Kasumi-1 (cell line): ENCODE measurements around the gene SORD.
"Not testable (repeated sequence)": the region's sequence is repeated elsewhere in the genome, so short reads cannot be mapped to it uniquely, and the experiment has no call there.

Experiments used
- DNase-seq, 2 experiments: peaks; one replicate each; lab custom pipeline; 2025; lab: John Stamatoyannopoulos, UW

SORD gene

DNA sequence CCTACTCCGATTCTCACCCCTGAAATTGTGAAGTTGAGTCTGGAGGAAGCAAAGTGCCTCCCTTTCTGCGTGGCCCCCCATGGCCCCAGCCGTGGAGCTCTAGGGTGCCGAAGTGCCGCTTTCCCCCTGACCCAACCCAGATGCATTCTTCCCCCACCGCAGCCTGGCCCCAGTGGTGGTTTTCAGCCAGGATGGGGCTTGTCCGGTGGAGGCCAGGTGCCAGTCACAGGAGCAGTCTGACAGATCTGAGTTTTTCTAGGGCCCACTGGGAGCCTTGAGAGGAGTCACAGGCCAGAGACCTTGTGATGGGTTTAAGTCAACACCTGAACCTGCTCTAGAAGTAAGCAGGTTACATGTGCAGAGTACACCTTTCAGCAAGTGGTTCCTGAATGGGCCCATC, 39.3 kb downstream of the SORD start:
- not testable (repeated sequence) for DNase-seq

DNA sequence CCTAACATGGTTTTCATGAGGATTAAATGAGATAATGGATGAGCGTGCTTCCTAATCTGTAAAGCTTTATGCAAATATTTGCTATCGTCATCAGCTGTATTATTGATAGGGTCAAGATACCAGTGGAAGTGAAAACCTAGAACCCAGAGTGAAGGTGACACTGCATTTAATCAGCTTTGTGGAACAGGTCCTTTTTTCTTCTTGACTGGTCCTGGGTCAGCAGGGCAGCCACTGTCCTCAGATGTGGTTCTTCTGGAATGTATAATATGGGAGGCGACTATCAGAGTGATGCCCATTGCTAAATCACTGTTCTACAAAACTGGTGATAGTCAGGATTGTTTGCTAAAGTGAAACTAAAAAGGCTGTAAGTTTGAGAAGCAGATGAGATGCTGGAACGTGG, 41.4 kb downstream of the SORD start:
- no peak for DNase-seq

DNA sequence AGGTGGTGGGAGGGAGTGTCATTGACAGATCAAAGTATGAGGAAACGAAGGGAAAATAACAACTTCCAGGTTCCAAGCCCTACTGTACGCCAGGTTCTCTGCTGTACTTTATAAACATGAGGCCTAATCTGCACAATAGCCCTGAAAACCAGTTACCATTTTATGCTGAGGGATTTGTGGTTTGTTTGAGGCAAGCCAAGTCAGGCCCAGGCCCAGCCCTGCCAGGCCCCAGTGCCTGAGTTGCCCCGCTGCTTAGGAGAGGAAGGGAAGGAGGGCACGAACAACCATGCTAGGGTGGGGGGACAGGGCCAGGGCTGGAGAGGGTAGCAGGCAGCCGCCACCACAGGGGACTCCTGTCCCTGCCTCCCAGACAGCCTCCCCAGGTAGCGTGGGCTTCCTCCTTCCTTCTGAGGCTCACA, 47.0 kb downstream of the SORD start:
- not testable (repeated sequence) for DNase-seq

DNA sequence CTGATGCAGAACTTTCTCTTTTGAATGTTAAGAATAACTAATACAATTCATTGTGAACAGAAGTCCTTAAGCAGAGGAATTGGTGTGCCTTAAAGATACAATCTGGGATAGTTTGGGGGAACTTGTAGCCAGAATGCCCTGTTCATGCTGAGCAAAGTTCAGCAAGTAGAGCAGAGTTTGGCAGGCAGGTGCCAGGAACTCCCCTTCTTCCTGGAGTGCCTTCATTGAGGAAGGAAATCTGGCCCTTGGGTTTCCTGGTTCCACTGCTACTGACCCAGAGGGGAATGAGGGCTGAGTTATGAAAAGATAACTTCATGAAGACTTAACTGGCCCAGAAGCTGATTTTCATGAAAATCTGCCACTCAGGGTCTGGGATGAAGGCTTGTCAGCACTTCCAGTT, 50.6 kb downstream of the SORD start:
- DNase-seq, result not testable (repeated sequence)

DNA sequence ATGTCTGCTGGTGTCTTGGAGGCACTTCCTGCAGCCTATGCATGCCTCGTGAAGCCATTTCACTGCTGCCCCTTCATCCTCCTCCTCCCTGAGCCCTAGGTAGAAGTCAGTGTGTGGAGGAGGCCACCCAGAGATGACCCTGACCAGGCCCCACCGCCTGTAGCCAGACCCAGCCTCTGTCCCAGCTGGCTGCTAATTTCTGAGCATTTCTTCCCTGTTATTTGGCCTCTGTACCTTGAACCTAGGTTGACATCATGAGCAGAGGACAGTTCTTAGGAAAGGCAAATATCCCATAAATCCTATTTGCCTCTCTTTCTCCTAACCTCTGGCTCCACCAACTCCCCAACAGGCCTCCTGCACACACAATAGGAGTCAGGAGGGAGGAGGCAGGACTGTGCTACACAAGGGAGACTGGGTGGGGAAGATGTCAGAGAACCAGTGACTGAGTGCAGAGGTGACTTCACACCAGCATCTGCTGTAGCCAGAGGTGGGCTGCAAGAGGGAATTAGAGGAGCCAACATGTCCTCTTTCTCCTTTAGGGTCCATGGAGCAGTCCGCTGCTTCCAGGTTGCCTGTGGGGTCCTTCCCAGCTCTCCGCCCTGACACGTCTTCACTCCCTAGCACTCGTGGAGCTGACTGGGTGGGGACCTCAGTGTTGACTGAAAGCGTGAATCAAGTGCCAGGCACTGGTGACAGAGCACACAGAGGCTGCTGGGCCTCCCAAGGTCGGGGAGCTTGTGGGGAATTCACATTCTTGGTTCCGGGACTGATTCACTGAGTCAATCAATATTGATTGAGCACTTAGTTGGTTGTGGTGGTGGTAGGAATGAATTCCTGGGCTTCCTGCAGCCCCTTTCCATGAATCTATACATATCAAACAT, 52.7 kb downstream of the SORD start:
- DNase-seq, result not testable (repeated sequence)

DNA sequence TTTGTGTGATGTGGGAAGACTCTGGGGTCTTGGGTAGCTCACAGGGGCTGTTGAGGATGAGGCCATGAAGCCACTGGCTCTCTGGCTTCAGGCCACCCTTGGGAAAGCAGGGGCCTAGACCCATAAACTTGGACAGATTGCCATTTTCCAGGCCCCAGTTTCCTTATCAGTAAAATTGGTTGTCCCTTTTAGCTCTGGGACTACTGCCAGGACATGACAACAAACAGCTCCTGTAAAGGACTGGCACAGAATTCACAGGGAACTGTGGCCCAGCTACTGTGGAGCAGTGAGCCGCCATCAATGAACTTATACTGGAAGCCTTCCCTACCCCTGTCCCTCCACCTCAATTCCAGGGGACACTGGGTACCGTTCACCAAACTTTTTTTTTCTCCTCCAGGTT, 54.4 kb downstream of the SORD start:
- not testable (repeated sequence) for DNase-seq

DNA sequence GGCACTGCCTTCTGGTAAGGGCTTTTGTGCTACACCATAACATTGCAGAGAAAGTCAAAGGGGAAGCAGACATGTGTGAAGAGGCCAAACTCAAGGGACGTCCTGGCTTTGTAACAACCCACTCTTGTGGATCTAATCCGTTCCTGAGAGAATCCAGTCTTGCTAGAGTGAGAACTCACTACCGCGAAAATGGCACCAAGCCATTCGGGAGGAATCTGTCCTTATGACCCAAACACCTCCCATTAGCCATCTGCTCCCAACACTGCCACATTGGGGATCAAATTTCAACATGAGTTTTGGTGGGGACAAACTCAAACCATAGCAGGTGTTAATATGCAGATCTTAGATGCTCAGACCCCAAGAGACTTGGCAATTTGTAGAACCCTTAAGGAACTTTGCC, 56.2 kb downstream of the SORD start:
- DNase-seq, result not testable (repeated sequence)

DNA sequence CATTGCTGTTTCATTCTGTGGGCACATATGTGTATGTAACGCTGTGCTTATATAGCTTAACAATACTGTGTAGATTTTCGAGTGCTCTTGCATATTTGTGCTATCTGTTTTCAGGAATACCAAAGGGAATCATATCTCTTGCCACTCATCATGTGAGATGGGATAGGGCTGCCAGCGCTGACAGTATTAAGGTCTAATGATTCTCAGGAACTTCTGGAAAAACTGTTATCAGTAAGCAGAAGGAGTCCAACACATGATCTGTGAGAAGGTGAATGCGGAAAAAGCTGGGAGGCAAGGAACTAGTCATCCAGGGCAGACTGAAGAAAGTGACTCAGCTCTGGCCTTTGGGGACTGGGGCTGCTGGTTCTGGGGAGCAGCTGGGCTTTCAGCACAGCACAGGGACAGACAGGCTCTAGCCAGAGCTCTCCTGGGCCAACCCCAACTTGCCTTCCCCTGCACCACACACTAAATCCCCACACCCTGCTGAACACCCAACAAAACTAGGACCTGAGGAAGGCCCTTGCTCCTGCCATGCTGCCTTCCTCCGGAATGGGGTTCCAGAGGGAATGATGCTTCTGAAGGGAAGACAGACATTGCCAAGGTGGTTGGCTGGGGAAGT, 56.7 kb downstream of the SORD start:
- DNase-seq, result not testable (repeated sequence)

DNA sequence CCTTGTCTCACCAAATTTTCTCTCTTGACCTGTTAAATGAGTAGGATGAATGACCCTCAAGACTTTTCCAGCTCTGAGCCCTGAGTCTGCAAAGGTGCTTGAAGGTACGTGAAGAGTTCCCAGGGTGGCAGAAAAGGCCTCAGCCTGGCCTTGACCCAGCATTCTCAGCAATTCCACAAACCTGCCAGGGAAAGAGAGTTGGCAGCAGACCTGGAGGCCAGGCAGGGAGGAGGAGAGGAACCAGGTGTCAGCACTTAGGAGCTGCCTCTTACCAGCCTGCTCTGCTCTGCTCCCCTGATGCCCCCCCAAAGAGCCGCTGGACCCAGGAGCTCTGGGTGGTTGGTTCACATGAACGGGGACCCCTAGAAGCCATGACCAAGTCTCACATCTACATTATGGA, 57.6 kb downstream of the SORD start:
- not testable (repeated sequence) for DNase-seq

DNA sequence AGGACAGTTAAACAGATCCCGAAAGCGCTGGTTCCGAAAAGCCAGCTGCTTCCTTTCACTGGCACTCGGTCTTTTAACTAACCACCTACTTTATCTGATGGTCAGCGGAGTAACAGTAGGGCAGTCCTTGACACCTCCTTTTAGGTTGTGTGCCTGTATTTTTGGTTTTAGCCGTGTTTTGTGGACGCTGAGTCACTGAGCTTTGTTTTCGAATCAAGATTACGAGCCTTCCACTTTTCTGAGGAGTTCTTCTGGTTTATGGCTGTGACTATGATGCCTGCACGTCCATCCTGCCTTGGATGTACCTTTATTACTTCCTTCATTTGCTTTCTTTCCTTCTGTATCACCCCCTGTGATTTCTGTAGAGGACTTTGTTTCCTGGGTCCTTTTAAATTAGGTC, 59.4 kb downstream of the SORD start:
- DNase-seq, result not testable (repeated sequence)

DNA sequence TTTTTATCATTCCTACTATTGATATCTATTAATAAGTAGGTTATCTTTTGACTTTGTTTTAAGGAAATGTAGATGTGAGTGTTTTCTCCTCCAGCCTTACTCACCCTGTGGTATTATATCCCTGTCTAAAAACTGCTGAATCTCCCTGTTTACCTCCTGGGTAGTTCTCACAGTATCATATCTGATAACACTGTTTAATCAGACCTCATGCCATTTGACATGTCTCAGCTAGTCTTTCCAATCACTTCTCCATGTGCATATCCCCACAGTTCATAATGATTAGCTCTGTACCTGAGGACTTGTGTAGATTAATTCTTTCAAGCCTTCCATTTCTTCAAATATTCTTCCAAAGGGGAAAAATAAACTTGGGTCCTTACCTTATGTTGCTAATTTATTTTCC, 60.2 kb downstream of the SORD start:
- DNase-seq, result no peak

DNA sequence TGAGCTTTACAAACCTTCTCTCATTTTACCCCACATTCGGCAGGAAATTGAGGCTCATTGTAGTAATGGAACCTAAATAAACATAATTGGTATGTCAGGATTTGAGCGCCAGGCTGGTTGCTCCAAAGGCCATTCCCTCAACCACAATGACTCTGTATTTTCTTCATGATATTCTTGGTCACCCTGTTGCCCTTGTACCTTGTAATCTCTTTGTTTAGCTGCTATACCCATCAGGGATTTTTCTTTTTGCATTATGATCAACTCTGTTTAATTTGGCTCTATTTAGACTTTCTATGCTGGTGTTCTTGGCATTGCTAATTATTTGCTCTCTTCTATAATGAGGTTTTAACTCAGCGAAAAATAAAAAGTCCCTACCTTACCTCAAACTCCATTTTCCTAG, 61.2 kb downstream of the SORD start:
- no peak for DNase-seq

DNA sequence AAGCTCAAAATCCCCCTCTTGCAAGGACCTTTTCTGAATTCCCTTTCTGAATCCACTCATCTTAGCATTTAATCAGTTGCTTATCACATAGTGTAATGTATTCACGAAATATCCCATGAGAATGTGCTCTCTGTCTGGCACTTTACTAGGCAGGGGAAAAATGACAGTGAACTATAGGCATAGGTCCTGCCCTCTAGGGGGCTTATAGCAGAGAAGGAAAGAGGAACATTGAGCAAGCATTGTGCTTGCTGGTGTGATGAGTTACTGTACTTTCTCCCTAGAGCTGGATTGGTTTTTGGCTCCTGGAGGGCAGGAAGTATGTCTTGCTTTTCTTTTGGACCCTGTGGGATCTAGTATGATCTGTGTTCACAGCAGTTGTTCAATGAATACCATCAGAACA, 64.5 kb downstream of the SORD start:
- peak; percentile 4 to 11 for DNase-seq

DNA sequence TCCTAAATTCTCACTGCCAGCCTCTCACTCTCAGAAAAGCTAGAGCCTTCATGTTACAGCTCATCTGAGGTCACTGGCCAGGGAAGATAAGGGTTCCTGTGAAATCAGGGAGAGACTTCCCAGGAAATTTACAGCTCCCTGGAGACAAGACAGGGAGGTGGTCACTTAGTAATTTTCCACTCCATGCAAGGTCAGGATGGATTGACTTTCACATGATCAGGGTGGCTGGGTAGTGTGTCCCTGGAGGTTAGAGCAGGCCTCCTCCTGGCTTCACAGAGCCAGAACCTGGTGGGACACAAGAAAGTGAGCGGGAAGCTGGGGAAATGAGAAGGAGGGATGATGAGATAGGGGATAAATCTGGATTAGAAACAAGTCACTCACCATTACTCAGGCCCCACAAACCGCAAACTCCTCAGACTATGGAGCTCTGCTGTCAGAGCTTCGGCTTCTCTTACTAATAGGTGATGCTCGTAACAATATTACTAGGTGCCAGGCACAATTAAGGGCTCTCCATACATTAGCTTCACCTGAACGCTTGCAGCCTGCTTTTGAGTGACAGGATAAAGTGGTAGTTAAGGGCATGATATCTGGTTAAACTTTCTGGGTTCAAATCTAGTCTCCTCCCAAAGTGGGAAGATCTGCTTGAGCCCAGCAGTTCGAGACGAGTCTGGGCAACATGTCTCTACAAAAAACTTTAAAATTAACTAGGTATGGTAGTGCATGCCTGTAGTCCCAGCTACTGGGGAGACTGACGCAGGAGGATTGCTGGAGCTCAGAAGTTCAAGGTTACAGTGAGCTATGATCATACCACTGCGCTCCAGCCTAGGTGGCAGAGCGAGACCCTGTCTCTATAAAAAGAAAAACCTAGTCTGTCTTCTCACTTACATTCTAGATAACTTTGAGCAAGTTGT, 66.1 kb downstream of the SORD start:
- DNase-seq, result no peak

DNA sequence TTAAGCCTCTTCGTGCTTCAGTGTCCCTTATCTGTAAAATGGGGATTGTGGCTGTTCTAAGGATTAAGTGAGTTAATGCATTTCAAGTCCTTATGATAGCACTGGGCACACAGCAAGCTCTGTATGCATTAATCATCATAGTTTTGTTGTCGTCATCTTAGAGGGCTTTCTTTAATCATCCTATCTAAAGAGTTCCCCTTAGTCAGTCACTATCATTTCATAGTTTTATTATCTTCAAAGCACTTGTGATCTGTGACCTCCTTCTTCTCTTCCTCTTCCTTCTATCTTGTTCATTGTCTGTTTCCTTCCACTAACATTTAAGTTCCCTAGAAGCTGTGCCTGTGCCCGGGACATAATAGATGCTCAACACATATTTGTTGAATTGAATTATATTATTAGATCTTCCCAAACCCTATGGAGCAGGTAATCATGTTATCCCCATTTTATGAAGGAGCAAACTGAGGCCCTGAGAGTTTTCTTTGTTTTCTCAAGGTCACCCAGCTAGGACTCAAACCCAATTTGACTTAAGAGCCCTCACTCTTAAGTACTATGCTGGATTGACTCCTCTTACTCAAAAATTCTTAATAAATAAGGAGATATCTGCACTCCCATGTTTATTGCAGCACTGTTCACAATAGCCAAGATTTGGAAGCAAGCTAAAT, 66.8 kb downstream of the SORD start:
- no peak for DNase-seq

DNA sequence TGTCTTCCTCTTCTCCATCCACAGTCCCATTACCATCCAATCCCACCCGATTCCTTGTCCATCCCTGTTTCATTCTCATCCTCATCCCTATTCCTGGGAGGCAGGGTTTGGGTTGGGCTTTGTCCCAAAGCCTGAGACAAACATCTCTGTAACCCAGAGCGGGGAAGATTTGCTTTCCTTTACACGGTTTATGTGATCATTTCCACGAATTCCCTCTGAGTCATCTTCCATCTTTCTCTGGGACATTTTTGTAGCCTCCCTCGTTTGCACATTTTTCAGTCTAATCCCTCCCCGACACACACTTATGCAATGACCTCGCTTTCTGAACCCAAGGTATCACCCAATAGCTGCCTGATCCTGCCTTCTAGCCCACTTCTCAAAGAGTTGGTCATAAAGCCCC, 68.2 kb downstream of the SORD start:
- DNase-seq, result no peak

DNA sequence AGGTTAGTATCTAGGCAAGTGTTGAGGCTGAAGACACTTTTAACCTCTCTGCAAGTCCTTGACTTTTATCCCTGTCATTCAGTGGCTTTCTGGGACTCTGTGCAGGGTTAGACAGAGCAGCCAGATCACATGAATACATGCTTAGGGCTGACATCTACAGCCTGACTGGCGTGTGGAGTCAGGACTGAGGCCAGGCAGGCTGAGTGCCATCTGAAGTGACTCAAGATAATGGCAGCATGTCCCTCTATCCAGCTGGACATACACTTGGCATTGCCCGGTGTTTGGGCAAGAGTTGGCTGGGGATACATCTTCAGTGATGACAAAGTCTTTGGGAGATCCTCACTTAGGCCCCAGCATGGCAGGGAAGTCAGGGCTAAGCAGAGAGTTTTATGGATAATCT, 68.6 kb downstream of the SORD start:
- no peak for DNase-seq

DNA sequence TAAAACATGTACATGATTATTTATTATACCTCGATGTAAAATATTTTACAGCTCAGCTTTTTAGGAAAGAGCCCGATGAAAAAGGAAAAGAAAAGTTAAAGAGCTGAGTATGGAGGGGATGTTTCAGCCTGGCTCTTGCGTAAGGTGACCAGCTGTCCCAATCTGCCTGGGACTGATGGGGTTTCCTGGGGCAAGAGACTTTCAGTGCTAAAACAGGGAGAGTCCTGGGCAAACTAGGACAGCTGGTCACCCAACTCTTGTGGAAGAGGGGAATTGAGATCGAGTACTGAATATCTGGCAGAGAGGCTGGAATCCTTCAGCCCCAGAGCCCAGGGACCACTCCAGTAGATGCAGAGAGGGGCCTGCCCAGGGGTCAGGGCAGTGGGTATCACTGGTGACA, 70.0 kb downstream of the SORD start:
- DNase-seq, result no peak

DNA sequence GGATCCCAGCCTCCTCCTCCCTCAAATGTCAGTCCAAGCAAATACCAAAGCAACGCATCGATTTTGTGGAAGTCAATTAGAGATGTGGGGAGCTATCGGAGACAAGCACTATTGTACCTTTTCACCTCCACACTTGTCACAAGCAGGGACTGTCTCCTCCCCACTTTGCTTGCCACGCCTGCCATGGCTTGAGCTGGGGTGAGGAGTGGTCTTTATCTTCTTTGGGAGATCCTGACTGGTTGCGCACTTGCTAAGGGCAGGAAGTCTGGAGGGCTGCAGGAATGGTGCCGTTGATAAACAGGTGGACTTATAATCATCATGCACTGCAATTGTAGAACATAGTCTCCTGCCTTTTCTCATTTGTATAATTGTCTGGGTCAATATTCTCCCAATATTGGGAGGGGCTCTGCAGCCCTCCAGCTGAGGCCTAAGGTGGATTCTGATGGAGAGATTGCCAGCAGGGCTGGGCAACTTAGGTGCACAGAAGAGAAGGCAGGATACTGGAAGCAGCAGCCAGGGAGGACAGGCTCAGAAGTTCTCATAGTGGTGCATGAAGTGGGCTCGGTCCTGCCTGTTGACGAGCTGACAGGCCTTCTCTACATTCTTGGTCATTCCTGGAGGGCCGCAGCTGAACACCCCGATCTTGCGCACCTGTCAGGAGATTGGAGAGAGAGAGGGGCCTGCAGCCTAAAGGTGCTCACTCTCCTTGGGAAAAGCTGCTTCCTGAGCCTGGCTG, 70.8 kb downstream of the SORD start:
- DNase-seq, result no peak

DNA sequence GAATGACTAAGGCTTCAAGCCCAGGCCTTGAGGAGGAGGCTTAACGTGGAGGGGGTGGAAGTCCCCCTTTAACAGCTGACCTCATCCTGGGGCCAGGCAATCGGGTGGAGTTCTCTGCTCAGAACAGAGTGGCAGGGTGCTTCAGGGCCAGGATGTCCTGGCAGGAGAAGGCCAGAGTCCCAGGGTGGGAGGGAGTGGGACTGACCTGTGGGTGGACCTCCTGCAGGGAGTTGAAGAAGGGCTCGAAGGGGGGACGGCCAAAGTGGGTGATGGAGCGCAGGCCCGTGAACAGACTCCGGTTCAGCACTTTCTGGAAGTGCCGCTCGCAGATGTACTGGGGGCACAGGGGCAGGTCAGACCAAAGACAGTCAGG, 71.3 kb downstream of the SORD start:
- DNase-seq, result no peak

DNA sequence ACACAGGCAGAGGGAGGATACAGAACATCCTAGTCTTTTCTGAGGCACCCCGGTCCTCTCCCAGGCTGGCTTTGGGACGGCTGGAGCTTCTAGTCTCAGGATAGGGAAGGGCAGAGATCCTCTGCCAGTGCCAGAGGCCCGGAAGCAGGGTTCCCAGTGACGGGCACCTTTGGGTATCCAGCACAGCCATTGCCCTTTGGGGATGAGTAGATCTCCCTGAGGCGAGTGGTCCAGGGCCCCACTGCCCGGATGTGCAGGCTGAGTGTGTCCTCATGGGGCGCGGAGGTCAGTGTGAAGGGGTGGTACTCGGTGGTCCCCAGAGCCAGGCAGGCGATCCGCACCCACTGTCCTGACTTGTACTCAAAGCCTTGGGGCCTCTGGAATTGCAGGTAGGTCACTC, 72.7 kb downstream of the SORD start:
- DNase-seq, result no peak
